ENCODE results near the gene CYP4F2. TPM values are rescaled to one million over a fixed set of nuclear protein-coding genes. Genes with fewer than 3 reads are reported as not detected.

The CYP4F2 gene
- total and polyA plus RNA-seq, 2 experiments from 2014 or later = not detected

DNA sequence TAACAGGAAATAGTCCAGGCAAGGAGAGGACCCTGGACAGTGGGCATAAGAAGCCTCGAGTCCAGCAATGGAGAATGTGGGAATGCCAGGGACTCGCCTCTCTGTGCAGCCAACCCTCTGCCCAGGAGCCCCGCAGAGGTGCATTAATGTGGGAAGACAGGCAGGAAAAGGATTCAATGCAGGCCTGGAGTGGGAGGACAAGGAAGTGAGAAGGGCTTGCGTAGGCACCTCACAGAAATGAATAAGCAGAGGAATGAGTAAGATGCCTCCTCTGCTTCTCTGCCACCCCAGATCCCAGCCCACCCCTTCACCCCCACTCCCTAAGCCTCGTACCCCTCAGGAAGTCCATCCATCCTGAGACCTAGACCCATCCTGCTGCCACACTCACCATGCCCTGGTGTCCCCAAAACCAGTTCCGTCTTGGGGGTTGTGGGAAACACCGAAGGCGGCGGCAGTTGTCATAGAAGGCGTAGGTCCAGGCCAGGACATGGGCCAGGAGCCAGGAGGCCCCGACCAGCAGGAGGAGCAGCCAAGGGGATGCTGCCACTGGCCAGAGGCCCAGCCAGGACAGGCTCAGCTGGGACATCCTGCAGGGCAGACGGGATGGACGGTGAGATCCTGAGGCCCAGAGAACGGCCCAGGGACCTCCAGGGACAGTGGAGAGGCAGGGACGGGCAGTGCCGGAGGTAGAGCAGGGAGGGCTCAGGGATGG is 692 bp downstream of the CYP4F2 start:
- no peaks in the 10 kb centered on the region for H3K9me2 ChIP-seq (replicated peaks; ENCODE audit: insufficient read depth)
- TF ChIP-seq, protein P1, sequence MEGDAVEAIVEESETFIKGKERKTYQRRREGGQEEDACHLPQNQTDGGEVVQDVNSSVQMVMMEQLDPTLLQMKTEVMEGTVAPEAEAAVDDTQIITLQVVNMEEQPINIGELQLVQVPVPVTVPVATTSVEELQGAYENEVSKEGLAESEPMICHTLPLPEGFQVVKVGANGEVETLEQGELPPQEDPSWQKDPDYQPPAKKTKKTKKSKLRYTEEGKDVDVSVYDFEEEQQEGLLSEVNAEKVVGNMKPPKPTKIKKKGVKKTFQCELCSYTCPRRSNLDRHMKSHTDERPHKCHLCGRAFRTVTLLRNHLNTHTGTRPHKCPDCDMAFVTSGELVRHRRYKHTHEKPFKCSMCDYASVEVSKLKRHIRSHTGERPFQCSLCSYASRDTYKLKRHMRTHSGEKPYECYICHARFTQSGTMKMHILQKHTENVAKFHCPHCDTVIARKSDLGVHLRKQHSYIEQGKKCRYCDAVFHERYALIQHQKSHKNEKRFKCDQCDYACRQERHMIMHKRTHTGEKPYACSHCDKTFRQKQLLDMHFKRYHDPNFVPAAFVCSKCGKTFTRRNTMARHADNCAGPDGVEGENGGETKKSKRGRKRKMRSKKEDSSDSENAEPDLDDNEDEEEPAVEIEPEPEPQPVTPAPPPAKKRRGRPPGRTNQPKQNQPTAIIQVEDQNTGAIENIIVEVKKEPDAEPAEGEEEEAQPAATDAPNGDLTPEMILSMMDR (IDR thresholded peaks at IDR 0.05; ENCODE audit: poor library complexity) = no peak
- TF ChIP-seq EZH2phosphoT487 (IDR thresholded peaks at IDR 0.05; ENCODE audit: low read depth, severe bottlenecking, unreplicated experiment) = no peak
- TF ChIP-seq EZH2 (IDR thresholded peaks at IDR 0.05; ENCODE audit: borderline replicate concordance) = no peak
- no peaks in the 10 kb centered on the region for H3K4me1 ChIP-seq (ENCODE audit: insufficient read depth)
- H4K20me1 ChIP-seq (ENCODE audit: insufficient read depth, poor library complexity, severe bottlenecking) = no peaks in the 10 kb centered on the region
- H3K27me3 ChIP-seq = no peaks in the 10 kb centered on the region
- H3K27ac ChIP-seq = no peak overlapping the region
- no peaks in the 10 kb centered on the region for H3K9me3 ChIP-seq (ENCODE audit: low read depth)
- no peak overlapping the region for H2AFZ ChIP-seq
- no peak for DNase-seq (ENCODE audit: low spot score)
- WGBS (ENCODE audit: low lambda C conversion rate, missing lambda C conversion rate) = 76% methylated on average over 16 of the region's 16 CpGs
- no peak overlapping the region for H3K4me3 ChIP-seq
- no peak overlapping the region for H3K4me2 ChIP-seq
- no peaks in the 10 kb centered on the region for H3K36me3 ChIP-seq (replicated peaks; ENCODE audit: insufficient read depth, low read depth)
- H3K79me2 ChIP-seq = no peaks in the 10 kb centered on the region

DNA sequence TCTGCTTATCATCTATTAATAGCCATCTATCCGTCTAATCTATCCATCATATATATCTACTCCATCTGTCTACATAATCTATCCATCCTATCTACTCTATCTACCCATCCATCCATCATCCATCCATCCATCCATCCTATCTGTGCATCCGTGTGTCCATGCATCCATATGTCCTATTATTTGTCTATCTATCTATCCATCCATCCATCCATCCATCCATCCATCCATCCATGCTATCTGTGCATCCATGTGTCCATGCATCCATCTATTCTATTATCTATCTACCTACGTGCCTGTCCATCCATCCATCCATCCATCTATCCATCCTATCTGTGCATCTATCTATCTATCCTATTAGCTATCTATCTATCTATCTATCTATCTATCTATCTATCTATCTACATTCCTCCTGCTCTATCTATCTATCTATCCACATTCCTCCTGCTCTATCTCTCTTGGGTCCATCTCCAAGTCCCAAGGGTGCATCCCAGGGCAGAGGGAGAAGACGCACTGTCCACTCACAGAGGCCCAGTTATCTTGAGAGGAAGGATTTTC is 1.9 kb downstream of the CYP4F2 start:
- Histone ChIP-seq H3K27ac (no peak overlapping the region), H3K36me3 (replicated peaks; ENCODE audit: insufficient read depth, low read depth) (no peaks in the 10 kb centered on the region), H2AFZ (no peak overlapping the region), H3K4me3 (no peak overlapping the region), H3K4me2 (no peak overlapping the region), H3K9me3 (ENCODE audit: low read depth) (no peaks in the 10 kb centered on the region), H3K4me1 (ENCODE audit: insufficient read depth) (no peaks in the 10 kb centered on the region), H4K20me1 (ENCODE audit: insufficient read depth, poor library complexity, severe bottlenecking) (no peaks in the 10 kb centered on the region), H3K27me3 (no peaks in the 10 kb centered on the region), H3K79me2 (no peaks in the 10 kb centered on the region), H3K9me2 (replicated peaks; ENCODE audit: insufficient read depth) (no peaks in the 10 kb centered on the region)
- TF ChIP-seq EZH2 (IDR thresholded peaks at IDR 0.05; ENCODE audit: borderline replicate concordance) (no peak), EZH2phosphoT487 (IDR thresholded peaks at IDR 0.05; ENCODE audit: low read depth, severe bottlenecking, unreplicated experiment) (no peak)
- TF ChIP-seq, protein P1 (IDR thresholded peaks at IDR 0.05; ENCODE audit: poor library complexity) = no peak
- 63% methylated on average over 4 of the region's 4 CpGs for WGBS (ENCODE audit: low lambda C conversion rate, missing lambda C conversion rate)
- DNase-seq (ENCODE audit: low spot score) = no peak

DNA sequence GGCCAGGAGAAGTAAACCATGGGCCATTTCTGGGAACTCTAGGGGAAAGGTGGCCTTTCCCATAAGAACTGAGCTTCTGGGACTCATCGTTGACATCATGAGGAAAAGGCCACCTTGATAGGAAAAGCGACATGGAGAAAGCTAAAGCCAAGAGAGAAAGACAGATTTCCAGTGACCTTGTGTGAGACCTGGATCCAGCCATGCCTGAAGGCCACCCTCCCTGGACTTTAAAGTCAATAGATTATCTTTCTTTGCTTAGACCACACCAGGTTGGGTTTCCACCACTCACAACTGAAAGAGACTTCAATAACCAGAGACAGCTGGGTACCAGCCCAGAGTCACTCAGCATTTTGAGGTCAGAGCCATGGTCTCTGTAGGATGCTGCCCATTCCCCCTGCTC is 3.5 kb downstream of the CYP4F2 start:
- Histone ChIP-seq H3K9me2 (replicated peaks; ENCODE audit: insufficient read depth) (no peaks in the 10 kb centered on the region), H3K9me3 (ENCODE audit: low read depth) (no peaks in the 10 kb centered on the region), H3K4me3 (no peak overlapping the region), H2AFZ (no peak overlapping the region), H3K4me1 (ENCODE audit: insufficient read depth) (no peaks in the 10 kb centered on the region), H3K27ac (no peak overlapping the region), H3K36me3 (replicated peaks; ENCODE audit: insufficient read depth, low read depth) (no peaks in the 10 kb centered on the region), H3K27me3 (no peaks in the 10 kb centered on the region), H3K4me2 (no peak overlapping the region), H3K79me2 (no peaks in the 10 kb centered on the region), H4K20me1 (ENCODE audit: insufficient read depth, poor library complexity, severe bottlenecking) (no peaks in the 10 kb centered on the region)
- no peak for DNase-seq (ENCODE audit: low spot score)
- WGBS (ENCODE audit: low lambda C conversion rate, missing lambda C conversion rate) = 34% methylated on average over 2 of the region's 2 CpGs
- TF ChIP-seq EZH2phosphoT487 (IDR thresholded peaks at IDR 0.05; ENCODE audit: low read depth, severe bottlenecking, unreplicated experiment) (no peak), EZH2 (IDR thresholded peaks at IDR 0.05; ENCODE audit: borderline replicate concordance) (no peak)
- TF ChIP-seq, protein P1 (IDR thresholded peaks at IDR 0.05; ENCODE audit: poor library complexity) = no peak
